Ovary (tissue), 3 donors: ENCODE results near the gene SSBP2.

Source experiments
- EP300 ChIP-seq: sonication (generic); formaldehyde crosslinking; IDR thresholded peaks from one replicate; pipeline ENCODE4 v1.6.1; 2017; ENCODE audit warnings: antibody characterized with exemption
- POLR2A ChIP-seq: fragments of 450-650 bp; IDR thresholded peaks from one replicate; pipeline ENCODE4 v1.6.1; 2017; ENCODE audit warnings: antibody characterized with exemption, mild to moderate bottlenecking, moderate library complexity
- TF ChIP-seq, protein P1 (sequence below), 3 donors: fragments of 450-650 bp in 2 of 3; fragments of 200-600 bp in 1 of 3; IDR thresholded peaks; one replicate each; pipeline versions ENCODE4 v1.5.1 to v1.8.0; 2016 to 2022; ENCODE audit warnings: antibody characterized with exemption in 3 of 3, mild to moderate bottlenecking in 1 of 3
- donor health status: DM: no; HTN: no; CAD: no.

DNA sequence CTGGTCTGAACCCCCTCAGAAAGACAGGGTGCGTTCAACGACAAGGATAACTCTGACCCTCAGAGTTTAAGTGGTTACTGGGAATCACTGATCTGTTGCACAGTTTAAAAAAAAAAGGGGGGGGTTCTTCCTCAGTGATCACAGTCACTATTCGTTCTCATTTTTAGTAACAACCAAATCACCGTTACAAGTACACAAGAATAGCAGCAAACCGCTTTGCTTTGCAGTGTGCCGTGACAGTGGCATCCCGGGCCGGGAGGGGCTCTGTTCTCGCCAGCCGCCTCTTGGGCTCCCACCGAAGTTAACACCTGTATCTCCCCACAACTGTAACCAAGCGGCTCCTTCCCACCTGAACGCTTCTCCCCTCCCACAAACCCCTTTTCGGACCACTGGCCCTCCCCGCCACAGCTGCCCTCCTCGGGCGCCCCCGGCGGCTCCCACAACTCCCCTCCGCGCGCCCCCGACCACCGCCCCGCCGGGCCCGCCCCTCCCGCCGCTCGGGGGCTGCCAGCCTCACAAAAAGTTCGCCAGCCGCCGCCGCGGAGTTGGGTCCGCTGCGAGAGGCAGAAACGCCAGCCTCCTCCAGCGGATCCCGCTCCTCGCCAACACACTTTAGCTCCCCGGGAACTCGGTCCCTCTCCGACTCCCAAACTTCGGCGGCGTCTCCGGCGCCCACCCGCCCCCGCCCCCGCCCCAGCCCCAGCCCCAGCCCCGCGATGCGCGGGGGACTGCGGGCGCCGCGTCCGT is 1.2 kb downstream of the SSBP2 start:
- TF ChIP-seq, protein P1, sequence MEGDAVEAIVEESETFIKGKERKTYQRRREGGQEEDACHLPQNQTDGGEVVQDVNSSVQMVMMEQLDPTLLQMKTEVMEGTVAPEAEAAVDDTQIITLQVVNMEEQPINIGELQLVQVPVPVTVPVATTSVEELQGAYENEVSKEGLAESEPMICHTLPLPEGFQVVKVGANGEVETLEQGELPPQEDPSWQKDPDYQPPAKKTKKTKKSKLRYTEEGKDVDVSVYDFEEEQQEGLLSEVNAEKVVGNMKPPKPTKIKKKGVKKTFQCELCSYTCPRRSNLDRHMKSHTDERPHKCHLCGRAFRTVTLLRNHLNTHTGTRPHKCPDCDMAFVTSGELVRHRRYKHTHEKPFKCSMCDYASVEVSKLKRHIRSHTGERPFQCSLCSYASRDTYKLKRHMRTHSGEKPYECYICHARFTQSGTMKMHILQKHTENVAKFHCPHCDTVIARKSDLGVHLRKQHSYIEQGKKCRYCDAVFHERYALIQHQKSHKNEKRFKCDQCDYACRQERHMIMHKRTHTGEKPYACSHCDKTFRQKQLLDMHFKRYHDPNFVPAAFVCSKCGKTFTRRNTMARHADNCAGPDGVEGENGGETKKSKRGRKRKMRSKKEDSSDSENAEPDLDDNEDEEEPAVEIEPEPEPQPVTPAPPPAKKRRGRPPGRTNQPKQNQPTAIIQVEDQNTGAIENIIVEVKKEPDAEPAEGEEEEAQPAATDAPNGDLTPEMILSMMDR (IDR thresholded peaks at IDR 0.05), result no peak
- no peak for TF ChIP-seq POLR2A
- no peak for TF ChIP-seq EP300
